DOHH2 (cell line): ENCODE data around the gene PTPRC.

Experiments used
- EZH2phosphoT487 ChIP-seq: fragments of 200-600 bp; sonication (generic); IDR thresholded peaks from 2 replicates; pipeline ENCODE4 v1.6.1; 2017; ENCODE audit warnings: borderline replicate concordance, mild to moderate bottlenecking, antibody characterized with exemption, low read length, moderate library complexity, mixed read lengths
- TF ChIP-seq, protein P1 (sequence below): fragments of 200-600 bp; sonication (generic); IDR thresholded peaks from one replicate; pipeline ENCODE4 v1.5.1; 2014; ENCODE audit warnings: antibody characterized with exemption, mild to moderate bottlenecking, low read depth, low read length; ENCODE audit not compliant: poor library complexity, severe bottlenecking

DNA sequence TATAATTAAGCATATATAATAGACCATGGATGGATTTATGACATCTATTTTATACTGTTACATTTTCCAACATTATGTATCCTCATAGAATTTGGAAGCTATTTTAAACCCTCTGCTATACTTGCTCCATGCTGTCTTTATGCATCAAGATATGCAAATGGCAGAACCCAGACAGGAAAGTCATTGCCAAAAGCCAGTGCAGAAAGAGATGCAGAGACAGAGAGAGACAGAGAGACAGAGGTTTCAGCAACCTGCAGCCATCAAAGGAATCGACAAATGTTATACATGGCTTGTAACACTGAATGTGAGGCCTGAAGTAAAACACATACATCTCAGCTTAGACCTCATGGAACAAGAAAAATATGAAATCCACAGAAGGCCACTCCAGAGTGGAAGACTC, 7.5 kb upstream of the PTPRC start:
- no peak for TF ChIP-seq EZH2phosphoT487
- TF ChIP-seq, protein P1, sequence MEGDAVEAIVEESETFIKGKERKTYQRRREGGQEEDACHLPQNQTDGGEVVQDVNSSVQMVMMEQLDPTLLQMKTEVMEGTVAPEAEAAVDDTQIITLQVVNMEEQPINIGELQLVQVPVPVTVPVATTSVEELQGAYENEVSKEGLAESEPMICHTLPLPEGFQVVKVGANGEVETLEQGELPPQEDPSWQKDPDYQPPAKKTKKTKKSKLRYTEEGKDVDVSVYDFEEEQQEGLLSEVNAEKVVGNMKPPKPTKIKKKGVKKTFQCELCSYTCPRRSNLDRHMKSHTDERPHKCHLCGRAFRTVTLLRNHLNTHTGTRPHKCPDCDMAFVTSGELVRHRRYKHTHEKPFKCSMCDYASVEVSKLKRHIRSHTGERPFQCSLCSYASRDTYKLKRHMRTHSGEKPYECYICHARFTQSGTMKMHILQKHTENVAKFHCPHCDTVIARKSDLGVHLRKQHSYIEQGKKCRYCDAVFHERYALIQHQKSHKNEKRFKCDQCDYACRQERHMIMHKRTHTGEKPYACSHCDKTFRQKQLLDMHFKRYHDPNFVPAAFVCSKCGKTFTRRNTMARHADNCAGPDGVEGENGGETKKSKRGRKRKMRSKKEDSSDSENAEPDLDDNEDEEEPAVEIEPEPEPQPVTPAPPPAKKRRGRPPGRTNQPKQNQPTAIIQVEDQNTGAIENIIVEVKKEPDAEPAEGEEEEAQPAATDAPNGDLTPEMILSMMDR = no peak
